Activated naive CD4-positive, alpha-beta T cell treated with Interleukin-2 at 50 U/mL for 16 hours (primary cell): ENCODE results near the gene NT5DC1.
"Not testable (repeated sequence)": the region's sequence is repeated elsewhere in the genome, so short reads cannot be mapped to it uniquely, and the experiment has no call there.

ENCODE experiments used
- DNase-seq: peaks from one replicate; pipeline ENCODE4 v3.0.0-alpha.2; 2020

Gene NT5DC1

GRCh38 chr6:116094041-116094440, 6.6 kb upstream of the NT5DC1 start:
- DNase-seq, result no peak

DNA sequence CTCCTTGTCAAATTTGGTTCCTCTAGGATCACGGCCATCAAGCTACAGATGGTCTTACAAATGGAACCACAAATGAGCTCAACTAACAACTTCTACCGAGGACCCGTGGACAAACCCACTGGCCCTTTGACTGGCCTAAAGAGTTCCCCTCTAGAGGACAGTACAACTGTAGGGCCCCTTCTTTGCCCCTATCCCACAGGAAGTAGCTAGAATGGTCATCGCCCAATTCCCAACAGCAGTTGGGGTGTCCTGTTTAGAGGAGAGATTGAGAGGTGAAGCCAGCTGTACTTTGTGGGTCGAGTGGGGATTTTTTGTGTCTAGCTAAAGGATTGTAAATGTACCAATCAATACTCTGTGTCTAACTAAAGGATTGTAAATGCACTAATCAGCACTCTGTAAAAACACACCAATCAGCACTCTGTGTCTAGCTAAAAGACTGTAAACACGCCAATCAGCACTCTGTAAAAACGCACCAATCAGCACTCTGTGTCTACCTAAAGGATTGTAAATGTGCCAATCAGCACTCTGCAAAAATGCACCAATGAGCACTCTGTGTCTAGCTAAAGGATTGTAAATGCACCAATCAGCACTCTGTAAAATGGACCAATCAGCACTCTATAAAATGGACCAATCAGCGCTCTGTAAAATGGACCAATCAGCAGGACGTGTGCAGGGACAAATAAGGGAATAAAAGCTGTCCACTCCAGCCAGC, 4.4 kb upstream of the NT5DC1 start:
- not testable (repeated sequence) for DNase-seq

- DNase-seq, result no peak
Observed at GRCh38 chr6:116096979-116097816, 3.5 kb upstream of the NT5DC1 start.

DNA sequence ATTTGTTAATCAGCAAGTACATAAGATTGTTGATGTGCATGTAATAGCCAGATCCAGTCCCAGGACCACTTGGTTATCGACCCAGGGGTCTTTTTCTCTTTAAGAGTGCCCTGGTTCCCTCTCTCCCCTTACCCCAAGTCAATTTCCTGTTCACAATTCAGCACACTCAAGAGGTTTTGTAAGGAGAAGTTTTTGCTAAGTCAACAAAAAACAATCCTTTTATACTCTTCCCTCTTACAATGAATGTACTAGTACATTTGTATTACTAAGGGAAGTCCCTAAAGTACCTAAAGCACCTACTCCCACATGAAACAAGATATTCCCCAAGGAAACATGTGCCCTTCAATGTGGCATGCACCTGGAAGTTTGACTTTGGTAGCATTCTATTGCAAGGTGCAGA, 1.6 kb upstream of the NT5DC1 start:
- DNase-seq, result no peak

DNA sequence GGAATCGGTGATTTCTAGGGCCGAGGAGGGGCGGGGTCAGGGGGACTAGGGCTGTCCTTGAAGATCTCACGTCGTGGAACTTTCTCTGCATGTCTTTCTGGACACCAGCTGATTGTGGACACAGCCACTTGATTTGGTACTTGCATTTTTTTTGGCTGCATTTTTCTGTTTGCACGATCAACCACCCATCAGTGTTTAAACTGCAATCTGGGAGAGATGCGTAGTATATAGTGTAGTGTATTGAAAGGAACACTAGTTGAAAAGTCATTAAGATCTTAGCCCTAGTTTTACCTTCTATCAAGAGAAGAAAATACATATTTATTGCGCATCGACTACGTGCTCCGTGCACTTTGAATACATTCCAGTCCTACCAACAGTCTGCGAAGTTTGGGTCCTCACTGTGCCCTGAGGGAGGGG, 657 bp downstream of the NT5DC1 start:
- DNase-seq, result no peak

DNA sequence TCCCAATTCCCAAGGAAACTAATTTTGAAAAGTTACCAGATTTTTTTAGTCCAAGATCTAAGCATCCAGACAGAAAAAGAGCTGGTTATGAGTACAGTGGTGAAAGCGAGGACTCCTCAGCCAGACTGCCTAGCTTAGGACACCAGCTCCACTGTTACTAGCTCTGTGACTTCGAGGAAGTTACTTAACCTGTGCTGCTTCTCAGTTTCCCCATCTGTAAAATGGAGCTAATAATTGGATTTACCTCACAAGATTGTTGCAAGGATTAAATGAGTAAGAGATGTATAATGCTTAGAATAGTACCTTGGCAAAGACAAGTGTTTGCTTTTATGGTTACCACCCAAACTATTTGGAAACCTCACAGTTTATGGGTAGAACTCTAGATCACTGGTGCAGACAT, 1.1 kb downstream of the NT5DC1 start:
- no peak for DNase-seq

DNA sequence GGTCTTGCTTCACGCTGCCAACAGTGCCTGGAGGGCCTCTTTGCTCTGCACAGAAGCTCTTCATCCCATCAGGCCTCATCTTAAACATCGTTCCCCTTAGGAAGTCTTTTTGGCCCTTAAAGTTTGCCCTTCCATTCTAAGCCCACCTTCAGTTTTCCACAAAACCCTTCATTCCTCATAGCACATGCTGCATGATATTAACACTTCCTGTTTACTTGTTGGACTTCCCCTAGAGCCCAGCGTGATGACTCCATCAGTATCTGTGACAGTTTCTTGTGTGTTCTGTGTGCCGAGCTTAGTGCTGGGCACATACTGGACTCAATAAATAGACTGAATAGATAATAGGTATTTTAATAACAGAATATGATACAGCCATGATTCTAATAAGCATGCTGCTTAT, 2.2 kb downstream of the NT5DC1 start:
- no peak for DNase-seq

DNA sequence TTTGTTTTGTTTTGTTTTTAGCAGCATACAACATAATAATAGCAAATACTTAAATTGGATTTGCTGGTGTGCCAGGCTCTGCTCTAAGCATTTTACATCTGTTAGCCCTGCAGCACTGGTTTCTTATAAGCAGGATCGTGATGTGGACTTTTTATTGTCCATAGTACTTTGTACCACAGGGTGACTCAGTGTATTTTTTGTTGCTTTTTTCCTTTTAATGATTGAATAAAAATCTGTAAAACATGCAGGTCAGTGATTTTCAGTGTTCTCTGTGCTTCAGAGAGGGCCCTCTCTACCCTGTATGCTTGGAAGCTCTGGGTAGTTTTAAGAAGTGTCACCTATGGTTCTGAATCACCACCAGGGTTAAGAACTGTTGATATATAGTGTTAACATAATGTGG, 4.0 kb downstream of the NT5DC1 start:
- no peak for DNase-seq

DNA sequence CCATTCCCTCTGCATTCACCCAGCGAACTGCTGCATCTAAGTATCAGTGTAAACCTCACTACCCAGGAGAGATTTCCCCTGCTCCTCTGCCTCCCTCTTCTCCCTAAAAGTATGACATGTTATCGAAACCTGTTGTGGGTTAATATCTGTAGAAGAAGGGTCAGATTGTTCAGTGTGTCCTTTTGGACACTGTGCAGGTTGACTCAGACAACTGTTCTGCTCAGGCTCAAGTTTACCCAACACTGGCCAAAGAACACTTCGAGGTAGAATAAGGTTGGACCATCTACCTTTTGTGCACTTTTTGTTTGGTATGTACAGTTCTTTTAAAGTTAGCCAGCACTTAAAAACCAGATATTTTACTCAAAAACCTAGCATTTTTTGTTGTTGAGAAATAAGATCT, 4.6 kb downstream of the NT5DC1 start:
- no peak for DNase-seq

- no peak for DNase-seq
Observed at GRCh38 chr6:116106146-116106545, 5.5 kb downstream of the NT5DC1 start.

DNA sequence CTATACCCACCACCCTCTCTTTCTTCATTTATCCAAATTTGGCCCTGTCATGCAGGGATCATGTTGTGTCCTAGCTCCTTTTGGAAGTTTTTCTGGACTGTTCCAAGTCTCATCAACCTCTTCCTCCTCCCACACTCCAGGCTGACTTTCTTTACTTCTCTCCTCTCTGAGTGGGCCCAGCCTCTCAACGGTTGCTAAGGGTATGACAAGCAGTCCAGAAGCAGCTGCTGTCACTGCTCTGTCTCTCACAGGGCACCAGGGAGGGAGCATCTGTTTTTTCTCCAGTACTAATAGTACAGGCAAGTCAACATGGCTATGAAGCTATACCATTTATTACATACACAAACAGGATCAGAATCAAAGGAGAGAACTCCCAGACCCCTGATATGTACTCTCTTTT, 8.2 kb downstream of the NT5DC1 start:
- DNase-seq, result no peak

DNA sequence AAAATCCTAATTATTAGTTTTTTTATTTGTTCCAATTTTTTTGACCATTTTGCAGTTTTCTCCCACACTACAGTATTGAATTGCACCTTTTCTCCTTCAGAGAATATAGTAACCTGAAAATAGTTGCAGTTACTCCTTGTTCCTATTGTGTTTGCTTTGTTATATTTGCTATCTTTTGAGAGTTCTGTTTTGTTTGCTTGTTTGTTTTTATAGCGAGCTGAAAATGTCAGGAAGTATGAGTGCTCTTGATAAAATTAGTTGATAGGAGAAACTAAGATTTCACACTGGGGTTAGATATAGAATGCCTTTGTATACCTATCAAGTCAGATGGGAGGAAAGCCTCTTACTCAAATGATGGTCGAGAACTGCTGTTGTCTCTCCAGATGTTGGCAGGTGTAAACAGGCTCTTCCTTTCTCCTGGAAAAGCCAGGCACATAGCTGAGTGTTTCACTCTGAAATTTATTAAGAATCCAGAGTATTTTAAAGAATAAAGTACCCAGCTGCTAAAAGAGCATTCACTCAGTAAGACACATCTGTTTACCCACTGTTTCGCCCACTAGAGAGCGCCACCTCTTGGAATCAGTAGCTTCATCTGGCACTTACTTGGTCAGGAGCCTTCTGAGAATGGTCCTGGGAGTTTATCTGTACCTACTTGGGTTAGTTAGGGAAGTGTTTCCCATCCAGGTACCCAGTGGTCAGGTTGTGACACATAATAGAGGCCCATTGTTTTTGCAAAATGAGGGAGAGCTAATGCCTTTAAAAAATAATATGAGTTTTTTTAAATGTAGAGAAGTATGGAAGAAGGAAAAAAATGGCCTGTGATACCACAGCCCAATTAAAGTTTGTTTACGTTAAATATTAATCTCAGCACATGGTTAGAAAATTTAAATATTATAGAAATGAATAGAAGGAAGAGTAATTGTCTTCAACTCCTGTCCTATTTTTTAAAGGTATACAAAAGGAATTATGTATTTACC, 11.2 kb downstream of the NT5DC1 start:
- no peak for DNase-seq

GRCh38 chr6:116113386-116113785, 12.7 kb downstream of the NT5DC1 start:
- DNase-seq, result no peak

DNA sequence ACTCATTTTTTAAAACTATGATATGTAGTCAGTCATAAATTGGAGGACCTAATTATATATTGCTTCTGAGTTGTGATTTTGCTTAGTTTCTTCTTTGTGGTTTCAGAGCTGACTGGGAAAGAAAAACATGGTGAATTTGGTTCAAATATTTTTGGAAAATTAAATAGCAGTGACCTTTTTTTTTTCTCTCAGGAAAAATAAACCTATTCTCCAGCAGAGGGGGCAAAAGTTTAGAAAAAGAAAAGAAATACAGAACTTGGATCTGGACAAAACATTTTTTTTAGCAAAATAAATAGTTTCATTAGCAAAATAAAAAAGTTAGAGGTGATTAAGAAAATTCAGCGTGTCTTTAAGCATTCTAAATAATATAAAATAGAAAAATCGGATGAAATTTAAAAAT, 15.1 kb downstream of the NT5DC1 start:
- DNase-seq, result no peak

GRCh38 chr6:116118608-116119007, 18.0 kb downstream of the NT5DC1 start:
- no peak for DNase-seq

DNA sequence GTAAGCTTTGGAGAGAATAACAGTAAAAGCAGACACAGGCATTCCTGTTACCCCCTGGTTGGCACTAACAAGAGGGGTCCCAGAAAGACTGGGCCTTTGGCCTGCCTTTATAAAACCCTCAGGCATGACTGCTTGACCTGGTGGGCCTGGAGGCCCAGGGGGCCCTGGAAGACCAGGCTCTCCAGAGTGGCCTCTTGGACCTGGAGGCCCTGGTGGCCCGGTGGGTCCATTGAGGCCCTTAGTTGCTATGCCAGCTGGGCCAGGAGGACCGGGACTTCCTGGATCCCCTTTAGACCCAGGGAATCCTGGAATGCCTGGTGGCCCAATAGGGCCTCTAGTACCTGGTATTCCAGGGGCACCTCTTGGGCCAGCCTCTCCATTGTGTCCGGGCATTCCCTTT, 19.8 kb downstream of the NT5DC1 start:
- no peak for DNase-seq

DNA sequence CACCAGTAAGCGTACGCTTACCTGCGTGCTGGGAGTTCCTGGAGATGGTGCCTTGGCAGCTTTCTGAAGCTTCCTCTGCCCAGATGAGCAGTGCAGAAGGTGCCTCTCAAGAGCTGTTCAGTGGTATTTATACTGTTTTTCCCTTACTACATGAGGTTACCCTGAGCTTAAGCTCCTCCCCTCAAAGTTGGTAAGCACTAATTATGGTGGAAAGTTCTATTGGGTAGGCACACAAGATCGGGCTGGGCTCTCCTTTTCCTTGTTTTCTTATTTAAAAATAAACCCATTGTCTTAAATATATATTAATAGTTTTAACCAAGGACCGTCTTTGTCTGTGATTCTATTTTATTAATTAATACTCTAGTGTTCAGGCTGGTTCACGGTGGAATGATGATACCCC, 25.4 kb downstream of the NT5DC1 start, which contains the start of gene COL10A1:
Gene COL10A1 (minus strand): TSS at position 101 of the 400 bp plus-strand sequence. CDS start 640 bp downstream, outside the sequence.
- no peak for DNase-seq

- DNase-seq, result no peak
Observed at GRCh38 chr6:116127771-116128493, 27.3 kb downstream of the NT5DC1 start.

DNA sequence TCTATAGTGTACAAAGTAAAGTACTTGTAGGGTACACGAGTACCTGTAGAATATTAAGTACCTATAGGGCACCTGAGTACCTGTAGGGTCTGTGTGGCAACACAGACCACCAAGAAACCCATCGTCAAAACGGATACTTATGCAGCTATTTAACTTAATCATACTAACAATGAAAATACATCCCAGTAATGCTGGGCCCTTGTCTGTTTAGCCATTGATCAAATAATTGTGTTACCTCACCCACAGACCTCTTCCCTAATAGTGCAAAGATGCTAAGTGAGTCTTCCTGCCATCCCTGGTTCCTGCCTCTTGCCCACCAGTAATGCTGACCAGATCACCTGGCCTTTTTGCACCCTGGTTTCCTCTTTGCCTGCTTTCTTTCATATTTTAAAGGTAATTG, 32.8 kb downstream of the NT5DC1 start:
- DNase-seq, result no peak

DNA sequence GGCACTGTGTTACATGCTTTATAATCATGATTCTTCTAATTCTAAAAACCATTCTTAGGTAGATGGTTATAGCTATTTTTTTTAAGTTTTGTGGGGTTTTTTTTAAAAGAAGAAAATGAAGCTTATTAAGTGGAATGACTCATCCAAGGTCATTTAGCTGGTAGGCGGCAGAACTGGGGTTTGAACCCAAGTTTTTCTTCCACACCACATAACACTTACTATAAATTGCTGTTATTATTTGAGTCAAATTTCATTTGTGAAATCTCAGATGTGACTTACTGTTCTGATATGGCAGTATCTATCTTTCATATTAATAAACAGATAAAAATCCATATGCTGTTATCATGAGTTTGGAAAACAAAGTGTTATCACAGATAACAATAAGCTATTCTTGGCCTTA, 35.7 kb downstream of the NT5DC1 start:
- no peak for DNase-seq

DNA sequence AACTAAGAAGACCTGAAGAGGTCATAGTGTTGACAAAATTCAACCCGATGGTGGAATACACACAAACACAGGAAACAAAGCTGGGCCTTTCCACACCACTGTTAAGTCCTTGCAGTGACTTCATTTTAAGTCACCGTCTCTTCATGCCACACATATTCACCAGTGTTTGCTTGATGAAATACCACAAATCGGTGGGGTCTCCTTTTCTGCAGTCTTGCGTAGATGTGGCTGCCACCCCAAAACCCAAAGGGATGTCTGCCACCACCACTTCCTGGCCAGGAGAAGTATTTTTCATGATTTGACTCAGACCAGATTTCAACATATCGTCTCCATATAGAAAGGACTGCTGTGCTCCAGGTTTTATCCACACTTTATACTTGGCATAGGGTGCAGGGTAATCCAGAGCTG, 36.3 kb downstream of the NT5DC1 start:
- DNase-seq, result no peak

- no peak for DNase-seq
Observed at GRCh38 chr6:116139917-116140316, 39.3 kb downstream of the NT5DC1 start.
